K562 (cell line): ENCODE measurements around the gene ZNF141.
"Not testable (repeated sequence)": the region's sequence is repeated elsewhere in the genome, so short reads cannot be mapped to it uniquely, and the experiment has no call there.

ENCODE experiments used
- EGR1 ChIP-seq: fragments of 450-650 bp; conservative IDR thresholded peaks from 2 replicates; pipeline ENCODE4 v1.6.1; 2017; ENCODE audit warnings: mild to moderate bottlenecking
- POLR2A ChIP-seq: fragments of 450-650 bp; conservative IDR thresholded peaks from 2 replicates; pipeline ENCODE4 v1.6.1; 2016
- SP1 ChIP-seq: sonication (generic); formaldehyde crosslinking; IDR thresholded peaks from 2 replicates; pipeline ENCODE4 v1.8.1; 2022; ENCODE audit warnings: mild to moderate bottlenecking, missing genetic modification reagents
- UBTF ChIP-seq, 2 experiments: IDR thresholded peaks; 2 replicates each; pipeline ENCODE4 v1.6.1; 2012; ENCODE audit warnings: improper control_type of control experiment in 2 of 2, low read depth in 2 of 2, low read length in 2 of 2, borderline replicate concordance in 1 of 2

GRCh38 chr4:304516-304915 lies 33.1 kb upstream of the ZNF141 start:
- TF ChIP-seq POLR2A; UBTF (IDR thresholded peaks at IDR 0.05; ENCODE audit: borderline replicate concordance in 1 of 2, low read depth in 2 of 2, low read length in 2 of 2); EGR1; SP1 (CRISPR knock-in tag): not testable (repeated sequence)
